HG03045 (cell line): Measurements from ENCODE around the gene NSMF.

Source experiments
- ATAC-seq: cut with Tn5 transposase; IDR thresholded peaks from one replicate; pipeline ENCODE4 v1.9.1; 2021; ENCODE audit warnings: mild to moderate bottlenecking, moderate library complexity; ENCODE audit not compliant: unreplicated experiment

The NSMF gene

GRCh38 chr9:137433916-137434431 lies 25.2 kb downstream of the NSMF start:
- ATAC-seq = no peak

- no peak for ATAC-seq
Measured at GRCh38 chr9:137433349-137433915, 25.7 kb downstream of the NSMF start.

GRCh38 chr9:137432687-137433348 lies 26.3 kb downstream of the NSMF start:
- ATAC-seq = no peak

GRCh38 chr9:137431416-137431931 lies 27.7 kb downstream of the NSMF start:
- ATAC-seq = no peak

GRCh38 chr9:137430723-137431415 lies 28.3 kb downstream of the NSMF start:
- no peak for ATAC-seq

GRCh38 chr9:137429974-137430722 lies 29.0 kb downstream of the NSMF start:
- no peak for ATAC-seq

- no peak for ATAC-seq
Measured at GRCh38 chr9:137429546-137429890, 29.6 kb downstream of the NSMF start.

- ATAC-seq = no peak
Measured at GRCh38 chr9:137428841-137429545, 30.1 kb downstream of the NSMF start.

GRCh38 chr9:137428311-137428630 lies 30.9 kb downstream of the NSMF start:
- no peak for ATAC-seq

- ATAC-seq = no peak
Measured at GRCh38 chr9:137427454-137428310, 31.5 kb downstream of the NSMF start.

- ATAC-seq = no peak
Measured at GRCh38 chr9:137426018-137426681, 33.0 kb downstream of the NSMF start.

- peak; percentile 24 for ATAC-seq
Measured at GRCh38 chr9:137423514-137424291, 35.4 kb downstream of the NSMF start.

GRCh38 chr9:137422604-137423513 lies 36.3 kb downstream of the NSMF start, which contains the start of the genes EXD3 and NOXA1:
Gene EXD3, minus strand, starts transcription at chr9:137423162. Its CDS starts 27,805 bp downstream, at chr9:137395357.
Gene NOXA1, plus strand, starts transcription at chr9:137423393. Its CDS starts 137 bp downstream, at chr9:137423530.
- peak; percentile 82 for ATAC-seq

- no peak for ATAC-seq
Measured at GRCh38 chr9:137421838-137422603, 37.1 kb downstream of the NSMF start.

- ATAC-seq = no peak
Measured at GRCh38 chr9:137417161-137418021, 41.7 kb downstream of the NSMF start.
